DOHH2 (cell line): ENCODE data around the gene TIRAP.

ENCODE experiments used
- CTCF ChIP-seq: fragments of 200-600 bp; sonication (generic); IDR thresholded peaks from one replicate; pipeline ENCODE4 v1.5.1; 2014; ENCODE audit warnings: antibody characterized with exemption, mild to moderate bottlenecking, low read depth, low read length; ENCODE audit not compliant: poor library complexity, severe bottlenecking
- EZH2phosphoT487 ChIP-seq: fragments of 200-600 bp; sonication (generic); IDR thresholded peaks from 2 replicates; pipeline ENCODE4 v1.6.1; 2017; ENCODE audit warnings: borderline replicate concordance, mild to moderate bottlenecking, antibody characterized with exemption, low read length, moderate library complexity, mixed read lengths

- no peak for TF ChIP-seq CTCF
- TF ChIP-seq EZH2phosphoT487, result no peak
Observed at GRCh38 chr11:126268361-126268707, 14.6 kb upstream of the TIRAP start.
